Astrocyte (in vitro differentiated cells and primary cell): ENCODE data around the gene RNF212. TPM values are rescaled to one million over a fixed set of nuclear protein-coding genes. Genes with fewer than 3 reads are reported as not detected.
"Not testable (repeated sequence)": the region's sequence is repeated elsewhere in the genome, so short reads cannot be mapped to it uniquely, and the experiment has no call there.

Experiments
- DNase-seq: peaks from one replicate; pipeline ENCODE4 v3.0.0-alpha.2; 2010; ENCODE audit warnings: low read depth
- FAIRE-seq: peaks from 2 replicates; lab custom pipeline; 2011; peaks lifted over from hg19 to GRCh38; lab: Jason Lieb, UNC
- H2AFZ ChIP-seq: 2 replicates; pipeline ENCODE4 v1.6.0; 2012; ENCODE audit warnings: low read depth, low read length, inconsistent platforms
- H3K27ac ChIP-seq: 2 replicates; pipeline ENCODE4 v1.5.1; 2011; ENCODE audit warnings: low read depth, low read length, inconsistent platforms
- H3K27me3 ChIP-seq: 2 replicates; pipeline ENCODE4 v1.6.0; 2011; ENCODE audit warnings: low read length, inconsistent platforms; ENCODE audit not compliant: insufficient read depth
- H3K36me3 ChIP-seq: 2 replicates; pipeline ENCODE4 v1.5.1; 2011; ENCODE audit warnings: low read length, inconsistent platforms; ENCODE audit not compliant: insufficient read depth
- H3K4me1 ChIP-seq: 2 replicates; pipeline ENCODE4 v1.5.1; 2011; ENCODE audit warnings: low read length, inconsistent platforms; ENCODE audit not compliant: insufficient read depth
- H3K4me2 ChIP-seq: 2 replicates; pipeline ENCODE4 v1.6.0; 2012; ENCODE audit warnings: low read length, inconsistent platforms
- H3K4me3 ChIP-seq: 2 replicates; pipeline ENCODE4 v1.5.1; 2011; ENCODE audit warnings: low read depth, mild to moderate bottlenecking, low read length, inconsistent platforms; ENCODE audit not compliant: insufficient read depth
- H3K79me2 ChIP-seq: 2 replicates; pipeline ENCODE4 v1.6.0; 2012; ENCODE audit warnings: mild to moderate bottlenecking, low read length, inconsistent platforms; ENCODE audit not compliant: insufficient read depth
- H3K9ac ChIP-seq: 2 replicates; pipeline ENCODE4 v1.6.0; 2012; ENCODE audit warnings: mild to moderate bottlenecking, low read length, inconsistent platforms
- H3K9me3 ChIP-seq: 2 replicates; pipeline ENCODE4 v1.5.1; 2012; ENCODE audit warnings: low read depth, mild to moderate bottlenecking, low read length, inconsistent platforms; ENCODE audit not compliant: insufficient read depth
- H4K20me1 ChIP-seq: 2 replicates; pipeline ENCODE4 v1.6.0; 2012; ENCODE audit warnings: low read length, inconsistent platforms; ENCODE audit not compliant: insufficient read depth
- H3K27ac Mint-ChIP-seq: one replicate; pipeline ENCODE4 v1.8.0; 2021; ENCODE audit warnings: mild to moderate bottlenecking, mixed read lengths; ENCODE audit not compliant: unreplicated experiment
- H3K27me3 Mint-ChIP-seq: one replicate; pipeline ENCODE4 v1.8.0; 2021; ENCODE audit warnings: low read depth, mixed read lengths; ENCODE audit not compliant: unreplicated experiment
- H3K36me3 Mint-ChIP-seq: one replicate; pipeline ENCODE4 v1.8.0; 2021; ENCODE audit warnings: low read depth, mixed read lengths; ENCODE audit not compliant: unreplicated experiment
- H3K4me1 Mint-ChIP-seq: one replicate; pipeline ENCODE4 v1.8.0; 2021; ENCODE audit warnings: low read depth, mixed read lengths; ENCODE audit not compliant: unreplicated experiment
- H3K4me3 Mint-ChIP-seq: one replicate; pipeline ENCODE4 v1.8.0; 2021; ENCODE audit warnings: mild to moderate bottlenecking, moderate library complexity, mixed read lengths; ENCODE audit not compliant: unreplicated experiment
- H3K9me3 Mint-ChIP-seq: one replicate; pipeline ENCODE4 v1.8.0; 2021; ENCODE audit warnings: mild to moderate bottlenecking, mixed read lengths; ENCODE audit not compliant: unreplicated experiment
- EZH2 ChIP-seq: IDR thresholded peaks from 2 replicates; pipeline ENCODE4 v1.6.1; 2012; ENCODE audit warnings: mild to moderate bottlenecking, low read length, inconsistent platforms; ENCODE audit not compliant: insufficient read depth
- total RNA-seq: library from RNA; stranded (reverse); gene quantifications from 2 replicates; pipeline ENCODE4 v1.2.1, GENCODE V29; 2021

Gene RNF212
- total RNA-seq, 1 donor from 2014 or later: 2.2 TPM

DNA sequence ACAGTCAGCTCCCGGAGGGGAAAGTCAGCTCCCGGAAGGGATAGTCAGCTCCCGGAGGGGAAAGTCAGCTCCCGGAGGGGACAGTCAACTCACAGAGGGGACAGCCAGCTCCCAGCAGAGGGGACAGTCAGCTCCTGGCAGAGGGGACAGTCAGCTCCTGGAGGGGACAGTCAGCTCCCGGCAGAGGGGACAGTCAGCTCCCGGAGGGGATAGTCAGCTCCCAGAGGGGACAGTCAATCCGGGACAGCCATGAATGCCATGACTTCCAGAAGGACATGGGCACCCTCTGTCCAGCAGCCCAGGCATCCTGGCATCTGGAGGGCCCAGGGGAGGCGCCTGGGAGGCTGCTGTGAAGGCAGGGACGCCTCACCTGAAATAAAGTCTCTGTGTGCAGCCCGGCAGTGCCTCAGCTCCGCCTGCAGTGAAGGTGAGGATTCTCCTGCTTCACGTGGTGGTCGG, 58.1 kb downstream of the RNF212 start:
- peak; percentile 33 for TF ChIP-seq EZH2
- not testable (repeated sequence) for H3K9ac ChIP-seq, H3K36me3 Mint-ChIP-seq, H3K9me3 ChIP-seq, H3K36me3 ChIP-seq, H3K27ac Mint-ChIP-seq, H4K20me1 ChIP-seq, H3K27ac ChIP-seq, H3K9me3 Mint-ChIP-seq, H3K4me3 Mint-ChIP-seq, FAIRE-seq, DNase-seq, H3K4me1 ChIP-seq, H3K79me2 ChIP-seq, H3K4me3 ChIP-seq
- Histone ChIP-seq H3K27me3 (peaks cover 23% of the 10 kb centered on the region), H3K4me2 (peak overlapping the region; percentile 19), H2AFZ (peak overlapping the region; percentile 18)
- H3K27me3 Mint-ChIP-seq: peaks cover 20% of the 10 kb centered on the region
- H3K4me1 Mint-ChIP-seq: peaks cover 18% of the 10 kb centered on the region

DNA sequence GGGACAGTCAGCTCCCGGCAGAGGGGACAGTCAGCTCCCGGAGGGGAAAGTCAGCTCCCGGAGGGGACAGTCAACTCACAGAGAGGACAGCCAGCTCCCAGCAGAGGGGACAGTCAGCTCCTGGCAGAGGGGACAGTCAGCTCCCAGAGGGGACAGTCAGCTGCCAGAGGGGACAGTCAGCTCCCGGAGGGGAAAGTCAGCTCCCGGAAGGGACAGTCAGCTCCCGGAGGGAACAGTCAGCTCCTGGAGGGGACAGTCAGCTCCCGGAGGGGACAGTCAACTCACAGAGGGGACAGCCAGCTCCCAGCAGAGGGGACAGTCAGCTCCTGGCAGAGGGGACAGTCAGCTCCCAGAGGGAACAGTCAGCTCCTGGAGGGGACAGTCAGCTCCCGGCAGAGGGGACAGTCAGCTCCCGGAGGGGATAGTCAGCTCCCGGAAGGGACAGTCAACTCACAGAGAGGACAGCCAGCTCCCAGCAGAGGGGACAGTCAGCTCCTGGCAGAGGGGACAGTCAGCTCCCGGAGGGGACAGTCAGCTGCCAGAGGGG, 58.6 kb downstream of the RNF212 start:
- not testable (repeated sequence) for H3K4me1 ChIP-seq, H3K79me2 ChIP-seq, H3K9me3 Mint-ChIP-seq, H3K4me3 ChIP-seq, H3K9ac ChIP-seq, H3K36me3 Mint-ChIP-seq, H3K27ac Mint-ChIP-seq, FAIRE-seq, H4K20me1 ChIP-seq, DNase-seq, H2AFZ ChIP-seq, H3K27ac ChIP-seq, H3K4me2 ChIP-seq, H3K36me3 ChIP-seq, H3K4me3 Mint-ChIP-seq, H3K9me3 ChIP-seq
- H3K27me3 ChIP-seq: peaks cover 23% of the 10 kb centered on the region
- Mint-ChIP-seq H3K4me1 (peaks cover 18% of the 10 kb centered on the region), H3K27me3 (peaks cover 20% of the 10 kb centered on the region)

DNA sequence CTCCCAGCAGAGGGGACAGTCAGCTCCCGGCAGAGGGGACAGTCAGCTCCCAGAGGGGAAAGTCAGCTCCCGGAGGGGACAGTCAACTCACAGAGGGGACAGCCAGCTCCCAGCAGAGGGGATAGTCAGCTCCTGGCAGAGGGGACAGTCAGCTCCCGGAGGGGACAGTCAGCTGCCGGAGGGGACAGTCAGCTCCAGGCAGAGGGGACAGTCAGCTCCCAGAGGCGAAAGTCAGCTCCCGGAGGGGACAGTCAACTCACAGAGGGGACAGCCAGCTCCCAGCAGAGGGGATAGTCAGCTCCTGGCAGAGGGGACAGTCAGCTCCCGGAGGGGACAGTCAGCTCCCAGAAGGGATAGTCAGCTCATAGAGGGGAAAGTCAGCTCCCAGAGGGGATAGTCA, 59.5 kb downstream of the RNF212 start:
- H3K9me3 ChIP-seq, H3K79me2 ChIP-seq, H2AFZ ChIP-seq, H3K27ac ChIP-seq, H3K4me2 ChIP-seq, H3K4me3 ChIP-seq, H4K20me1 ChIP-seq, H3K9me3 Mint-ChIP-seq, H3K27ac Mint-ChIP-seq, DNase-seq, H3K36me3 Mint-ChIP-seq, H3K4me3 Mint-ChIP-seq, H3K9ac ChIP-seq, FAIRE-seq, H3K36me3 ChIP-seq, H3K4me1 ChIP-seq: not testable (repeated sequence)
- peaks cover 20% of the 10 kb centered on the region for H3K27me3 Mint-ChIP-seq
- peaks cover 18% of the 10 kb centered on the region for H3K4me1 Mint-ChIP-seq
- peaks cover 20% of the 10 kb centered on the region for H3K27me3 ChIP-seq

DNA sequence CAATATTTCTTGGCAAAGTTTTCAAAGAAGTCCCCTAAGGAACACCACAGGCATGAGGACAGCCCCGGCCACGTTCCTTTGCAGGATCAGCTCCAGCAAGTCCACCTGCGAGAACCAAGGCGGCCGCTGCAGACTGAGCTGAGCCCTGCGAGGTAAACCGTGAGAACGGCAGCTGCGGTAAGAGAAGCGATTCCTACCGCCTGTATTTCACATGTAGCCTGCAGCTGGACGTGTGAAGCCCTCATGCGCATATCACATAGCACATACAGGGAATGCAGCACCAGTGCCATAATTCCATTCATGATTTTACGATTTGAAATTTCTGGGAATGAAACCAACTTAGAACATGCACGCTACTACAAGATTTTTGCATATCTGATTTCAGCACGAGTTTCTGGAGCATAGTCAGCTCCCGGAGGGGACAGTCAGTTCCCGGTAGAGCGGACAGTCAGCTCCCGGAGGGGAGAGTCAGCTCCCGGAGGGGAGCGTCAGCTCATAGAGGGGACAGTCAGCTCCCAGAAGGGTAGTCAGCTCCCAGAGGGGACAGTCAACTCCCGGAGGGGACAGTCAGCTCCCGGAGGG, 60.2 kb downstream of the RNF212 start:
- FAIRE-seq (peak; percentile 47), DNase-seq (no peak)
- Histone ChIP-seq H3K27me3 (peaks cover 20% of the 10 kb centered on the region), H4K20me1 (no peaks in the 10 kb centered on the region), H3K4me2 (no peak overlapping the region), H3K36me3 (no peaks in the 10 kb centered on the region), H3K79me2 (no peaks in the 10 kb centered on the region), H3K27ac (no peak overlapping the region), H3K4me3 (no peak overlapping the region), H3K4me1 (peaks cover 3% of the 10 kb centered on the region), H2AFZ (no peak overlapping the region), H3K9ac (no peak overlapping the region), H3K9me3 (no peaks in the 10 kb centered on the region)
- TF ChIP-seq EZH2: no peak
- Mint-ChIP-seq H3K27ac (no peak overlapping the region), H3K4me1 (peaks cover 15% of the 10 kb centered on the region), H3K4me3 (peak overlapping the region; percentile 62), H3K36me3 (peaks cover 2% of the 10 kb centered on the region), H3K9me3 (peaks cover 4% of the 10 kb centered on the region), H3K27me3 (peaks cover 18% of the 10 kb centered on the region)
